Memory B cell (primary cell): ENCODE results near the gene SHISA8.
A peak's percentile ranks its signal among the peaks of the same experiment; 100 is the strongest.
"Not testable (repeated sequence)": the region's sequence is repeated elsewhere in the genome, so short reads cannot be mapped to it uniquely, and the experiment has no call there.

ENCODE experiments used
- ATAC-seq: fragments of 150-1000 bp; cut with Tn5 transposase; 2 replicates; pipeline ENCODE4 v1.10.0; 2021; ENCODE audit warnings: low read depth, mild to moderate bottlenecking, moderate library complexity
- DNase-seq, 2 donors: peaks; one replicate each; pipeline ENCODE4 v3.0.0; 2022; ENCODE audit warnings: low spot score in 2 of 2
- H3K27ac Mint-ChIP-seq: one replicate; pipeline ENCODE4 v1.8.0; 2022; ENCODE audit warnings: mild to moderate bottlenecking, moderate library complexity, mixed read lengths
- H3K27me3 Mint-ChIP-seq: one replicate; pipeline ENCODE4 v1.8.0; 2022; ENCODE audit warnings: mixed read lengths
- H3K36me3 Mint-ChIP-seq: one replicate; pipeline ENCODE4 v1.8.0; 2022; ENCODE audit warnings: mild to moderate bottlenecking, mixed read lengths
- H3K4me1 Mint-ChIP-seq: one replicate; pipeline ENCODE4 v1.8.0; 2022; ENCODE audit warnings: mixed read lengths
- H3K4me3 Mint-ChIP-seq: one replicate; pipeline ENCODE4 v1.8.0; 2022; ENCODE audit warnings: mild to moderate bottlenecking, moderate library complexity, mixed read lengths
- H3K9me3 Mint-ChIP-seq: one replicate; pipeline ENCODE4 v1.8.0; 2022; ENCODE audit warnings: mixed read lengths

SHISA8 gene

DNA sequence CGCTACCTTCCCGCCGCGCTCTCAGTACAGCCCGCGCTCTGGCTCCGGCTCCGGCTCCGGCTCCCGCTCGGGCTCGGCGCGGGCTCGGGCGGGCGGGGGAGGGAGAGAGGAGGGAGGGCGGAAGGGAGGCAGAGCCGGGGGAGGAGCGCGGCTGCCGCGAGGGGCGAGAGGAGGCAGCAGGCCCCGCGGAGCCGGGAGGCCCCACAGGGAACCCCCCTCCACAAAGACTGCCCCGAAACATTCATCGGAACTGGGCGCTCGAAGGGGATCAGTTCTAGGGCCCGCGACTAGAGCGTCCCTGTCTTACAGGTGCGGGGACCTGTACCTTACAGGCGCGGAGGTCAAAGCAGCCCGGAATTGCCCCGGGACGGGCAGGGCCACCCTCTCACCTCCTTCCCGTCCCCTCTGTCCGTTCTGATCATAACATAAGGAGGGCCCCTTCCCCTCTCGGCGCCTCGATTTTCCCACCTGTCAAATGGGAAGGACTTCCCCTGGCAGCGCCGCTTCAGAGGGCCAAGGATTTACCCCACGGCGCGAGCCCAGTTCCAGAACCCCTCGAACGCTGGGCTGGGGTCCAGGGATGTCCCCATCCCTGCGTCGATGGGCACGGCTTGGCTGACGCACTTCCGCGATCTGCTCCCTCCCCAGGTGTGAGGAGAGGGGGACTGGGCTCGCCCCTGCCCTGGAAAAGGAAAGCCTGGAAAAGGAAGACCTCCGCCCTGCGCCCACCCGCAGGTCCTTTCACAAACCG, at the start of gene SHISA8:
Gene SHISA8, minus strand, starts transcription at position 40 of the 751 bp plus-strand sequence. CDS start 407 bp downstream, outside the sequence.
- Mint-ChIP-seq H3K27me3 (peaks cover 10% of the 10 kb centered on the region), H3K4me1 (peaks cover 38% of the 10 kb centered on the region), H3K36me3 (no peaks in the 10 kb centered on the region), H3K27ac (peak within 1 kb of the TSS; percentile 86), H3K9me3 (no peaks in the 10 kb centered on the region), H3K4me3 (peak within 1 kb of the TSS; percentile 71)
- DNase-seq (peak; percentile 69 to 74), ATAC-seq (peak; percentile 26)

DNA sequence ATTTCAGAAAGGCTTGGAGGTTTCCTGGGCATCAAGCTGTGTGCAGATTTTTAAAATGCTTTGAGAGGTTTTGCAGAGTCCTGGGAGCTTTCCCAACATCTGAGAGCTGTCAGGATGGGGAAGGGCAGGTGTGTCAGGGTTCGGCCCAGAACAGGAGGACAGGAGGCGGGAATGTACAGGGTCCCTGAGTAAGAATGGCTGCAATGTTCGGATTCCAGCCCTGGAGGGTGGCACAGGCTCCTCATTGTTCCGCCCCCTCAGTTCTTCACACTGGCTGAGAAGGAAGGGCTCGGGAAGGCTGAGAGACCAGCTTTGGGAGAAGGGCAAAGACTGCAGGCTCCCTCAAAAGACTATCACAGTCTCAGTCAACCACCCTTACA, 49.2 kb upstream of the SHISA8 start:
- ATAC-seq (no peak), DNase-seq (no peak)
- no peak overlapping the region for H3K4me3 Mint-ChIP-seq
- H3K4me1 Mint-ChIP-seq = peaks cover 3% of the 10 kb centered on the region
- H3K9me3 Mint-ChIP-seq = no peaks in the 10 kb centered on the region
- H3K27ac Mint-ChIP-seq = no peak overlapping the region
- peaks cover 3% of the 10 kb centered on the region for H3K27me3 Mint-ChIP-seq
- H3K36me3 Mint-ChIP-seq = no peaks in the 10 kb centered on the region

DNA sequence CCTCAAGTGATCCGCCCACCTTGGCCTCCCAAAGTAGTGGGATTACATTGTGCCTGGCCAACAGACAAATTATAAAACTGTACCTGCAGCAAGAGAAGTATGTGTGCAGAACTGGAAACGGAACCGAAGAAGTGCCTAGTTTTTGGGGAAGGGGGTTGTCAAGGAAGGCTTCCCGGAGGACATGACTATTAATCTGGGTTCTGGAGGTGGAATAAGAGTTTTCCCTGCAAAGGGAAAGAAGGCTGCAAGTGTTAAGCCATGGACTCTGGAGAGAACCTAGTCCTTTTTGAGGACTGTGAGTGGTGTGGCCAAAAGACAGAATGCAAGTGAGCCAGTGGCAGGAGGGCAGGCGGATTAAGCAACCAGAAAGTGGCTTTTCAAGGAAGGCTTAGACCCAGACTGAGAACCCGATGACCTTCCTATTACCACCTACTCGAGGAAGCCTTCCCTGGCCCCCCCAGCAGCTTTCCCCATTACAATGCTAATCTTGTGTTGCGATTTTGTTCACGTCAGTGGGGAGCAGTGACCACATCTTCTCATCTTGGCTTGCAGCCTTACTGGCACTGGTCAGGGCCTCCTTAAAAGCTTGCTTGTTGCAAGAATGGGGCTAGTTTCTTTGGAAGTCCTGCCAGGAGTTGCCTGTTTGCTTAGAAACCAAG, 48.7 kb upstream of the SHISA8 start:
- Mint-ChIP-seq H3K4me3 (no peak overlapping the region), H3K36me3 (no peaks in the 10 kb centered on the region), H3K4me1 (peaks cover 3% of the 10 kb centered on the region), H3K27ac (no peak overlapping the region), H3K9me3 (no peaks in the 10 kb centered on the region), H3K27me3 (peaks cover 3% of the 10 kb centered on the region)
- DNase-seq (no peak), ATAC-seq (no peak)

DNA sequence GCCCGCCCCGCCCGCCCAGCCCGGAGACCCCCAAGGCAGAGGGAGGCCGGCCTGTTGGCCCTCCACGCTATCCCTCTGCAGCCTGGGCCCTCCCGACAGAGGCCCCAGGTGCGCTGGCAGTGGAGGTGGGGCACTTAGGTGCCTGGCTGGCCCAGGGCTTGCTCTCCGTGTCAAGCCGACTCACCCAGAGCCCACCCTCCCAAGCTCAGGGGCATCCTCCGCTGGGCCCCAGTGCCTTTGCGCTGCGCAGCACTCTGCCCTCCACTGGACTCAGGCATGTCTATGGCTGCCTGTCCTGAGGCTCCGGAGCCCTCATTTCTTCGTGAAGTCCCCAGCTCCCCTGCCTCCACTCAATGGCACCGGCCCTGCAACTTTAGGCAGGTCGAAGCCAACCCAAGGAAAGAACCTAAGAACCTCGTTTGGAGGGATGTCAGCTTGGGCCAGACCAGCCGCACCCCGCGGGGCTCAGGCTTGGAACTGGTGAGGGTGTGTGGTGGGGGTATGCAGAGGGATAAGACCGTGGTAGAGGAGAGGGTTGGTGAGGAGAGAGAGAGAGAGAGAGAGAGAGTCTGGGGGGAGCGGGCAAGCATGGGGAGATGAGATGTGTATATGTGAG, 43.2 kb upstream of the SHISA8 start:
- Mint-ChIP-seq H3K36me3 (no peaks in the 10 kb centered on the region), H3K4me1 (peaks cover 9% of the 10 kb centered on the region), H3K27ac (no peak overlapping the region), H3K9me3 (no peaks in the 10 kb centered on the region), H3K27me3 (peaks cover 2% of the 10 kb centered on the region), H3K4me3 (no peak overlapping the region)
- DNase-seq = no peak
- ATAC-seq = peak; percentile 37

DNA sequence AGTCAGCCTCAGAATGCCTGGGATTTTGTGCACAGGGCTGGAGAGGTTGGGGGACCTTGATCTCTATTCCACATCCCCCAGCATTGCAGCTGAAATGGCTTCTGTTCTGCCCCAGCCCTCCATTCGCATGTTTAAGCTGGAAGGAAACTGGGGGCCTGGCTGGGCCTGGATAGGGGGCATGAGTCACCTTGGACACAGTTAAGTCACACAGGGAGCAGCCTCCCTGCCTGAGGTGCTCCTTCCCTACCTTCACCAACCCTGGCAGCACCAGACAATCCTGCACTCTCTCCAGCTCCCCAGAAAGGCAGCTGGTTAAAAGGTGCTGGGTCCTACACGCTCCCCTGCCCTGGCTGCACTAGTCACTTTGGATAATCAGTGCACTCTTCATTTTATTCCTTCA, 37.8 kb upstream of the SHISA8 start:
- ATAC-seq = no peak
- DNase-seq = no peak
- Mint-ChIP-seq H3K27ac (no peak overlapping the region), H3K27me3 (peaks cover 2% of the 10 kb centered on the region), H3K4me3 (no peak overlapping the region), H3K36me3 (no peaks in the 10 kb centered on the region), H3K9me3 (no peaks in the 10 kb centered on the region), H3K4me1 (peaks cover 34% of the 10 kb centered on the region)

DNA sequence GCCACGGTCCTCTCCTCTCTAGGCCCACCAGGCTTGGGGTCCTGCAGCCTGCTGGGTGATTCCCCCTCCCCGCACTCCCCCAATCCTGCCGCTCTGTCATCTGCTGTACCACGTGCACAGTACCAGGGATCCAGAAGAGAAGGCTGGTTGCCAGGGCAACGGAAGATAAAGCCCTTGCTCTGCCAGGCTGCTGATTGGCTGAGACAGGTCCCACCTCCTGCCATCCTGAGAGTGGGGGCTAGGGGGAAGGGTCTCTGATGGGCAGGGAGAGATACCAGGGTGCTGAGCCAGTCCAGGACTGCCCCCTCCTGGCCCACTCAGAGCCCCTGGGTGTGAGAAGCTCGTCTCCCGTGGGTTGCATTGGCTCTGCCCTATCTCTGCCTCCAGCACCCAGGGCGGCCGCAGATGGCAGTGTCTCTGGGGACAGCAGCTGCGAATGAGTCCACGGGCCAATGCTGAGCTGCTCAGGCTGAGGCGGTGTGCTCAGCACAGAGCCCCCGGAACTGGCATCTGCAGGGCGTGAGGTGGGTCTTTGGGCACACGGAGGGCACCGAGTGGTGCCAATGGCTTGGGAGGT, 37.1 kb upstream of the SHISA8 start, which contains the start of gene SMIM45:
Gene SMIM45, plus strand, starts transcription at position 253 of the 577 bp plus-strand sequence.
- Mint-ChIP-seq H3K36me3 (no peaks in the 10 kb centered on the region), H3K27me3 (peaks cover 2% of the 10 kb centered on the region), H3K4me1 (peaks cover 33% of the 10 kb centered on the region), H3K4me3 (peak within 1 kb of the TSS; percentile 54), H3K9me3 (no peaks in the 10 kb centered on the region), H3K27ac (peak within 1 kb of the TSS; percentile 75)
- peak; percentile 89 for ATAC-seq
- DNase-seq = peak in 1 of 2 donors; percentile 64

DNA sequence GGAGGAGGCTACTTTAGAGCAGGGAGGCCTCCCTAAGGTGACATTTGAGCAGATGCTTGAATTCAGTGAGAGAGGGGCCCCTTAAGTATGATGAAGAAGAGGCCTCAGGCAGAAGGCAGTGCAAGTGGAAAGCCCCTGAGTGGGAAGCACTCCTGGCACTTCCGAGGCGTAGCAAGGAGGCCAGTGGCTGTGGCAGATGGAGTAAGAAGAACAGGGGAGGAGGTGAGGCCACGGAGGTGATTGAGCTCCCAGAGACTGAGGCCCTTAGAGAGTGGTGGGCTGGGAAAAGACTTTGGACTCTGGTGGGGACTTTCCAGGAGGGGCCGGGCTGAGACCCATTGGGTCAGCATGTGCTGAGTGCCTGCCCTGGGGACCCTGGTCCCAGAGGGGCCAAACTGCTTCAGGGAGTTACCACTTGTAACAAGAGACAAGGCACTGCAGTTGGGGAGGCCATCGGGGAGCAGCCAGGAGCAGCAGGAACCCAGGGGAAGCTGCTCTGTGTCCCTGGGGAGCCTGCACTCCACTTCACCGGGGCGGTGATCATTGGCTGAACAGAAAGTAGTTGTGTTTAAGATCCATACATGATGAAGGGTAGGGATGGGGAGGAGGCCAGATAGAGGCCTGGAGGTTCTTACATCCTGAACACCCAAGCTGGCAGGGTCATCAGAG, 34.6 kb upstream of the SHISA8 start:
- Mint-ChIP-seq H3K4me3 (peak overlapping the region; percentile 6), H3K27ac (peak overlapping the region; percentile 48), H3K9me3 (no peaks in the 10 kb centered on the region), H3K36me3 (no peaks in the 10 kb centered on the region), H3K27me3 (peaks cover 2% of the 10 kb centered on the region), H3K4me1 (peaks cover 42% of the 10 kb centered on the region)
- no peak for ATAC-seq
- DNase-seq = no peak

DNA sequence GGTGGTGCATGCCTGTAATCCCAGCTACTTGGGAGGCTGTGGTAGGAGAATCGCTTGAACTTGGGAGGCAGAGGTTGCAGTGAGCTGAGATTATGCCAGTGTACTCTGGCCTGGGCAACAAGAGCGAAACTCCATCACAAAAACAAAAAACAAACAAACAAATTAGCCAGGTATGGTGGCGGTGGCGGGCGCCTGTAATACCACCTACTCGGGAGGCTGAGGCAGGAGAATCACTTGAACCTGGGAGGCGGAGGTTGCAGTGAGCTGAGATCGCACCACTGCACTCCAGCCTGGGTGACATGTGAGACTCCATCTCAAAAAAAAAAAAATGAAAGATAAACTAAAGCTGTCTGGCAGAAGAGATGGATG, 34.0 kb upstream of the SHISA8 start:
- H3K27me3 Mint-ChIP-seq, DNase-seq, H3K36me3 Mint-ChIP-seq, ATAC-seq, H3K9me3 Mint-ChIP-seq: not testable (repeated sequence)
- peaks cover 39% of the 10 kb centered on the region for H3K4me1 Mint-ChIP-seq
- peak overlapping the region; percentile 6 for H3K4me3 Mint-ChIP-seq
- H3K27ac Mint-ChIP-seq = peak overlapping the region; percentile 48

DNA sequence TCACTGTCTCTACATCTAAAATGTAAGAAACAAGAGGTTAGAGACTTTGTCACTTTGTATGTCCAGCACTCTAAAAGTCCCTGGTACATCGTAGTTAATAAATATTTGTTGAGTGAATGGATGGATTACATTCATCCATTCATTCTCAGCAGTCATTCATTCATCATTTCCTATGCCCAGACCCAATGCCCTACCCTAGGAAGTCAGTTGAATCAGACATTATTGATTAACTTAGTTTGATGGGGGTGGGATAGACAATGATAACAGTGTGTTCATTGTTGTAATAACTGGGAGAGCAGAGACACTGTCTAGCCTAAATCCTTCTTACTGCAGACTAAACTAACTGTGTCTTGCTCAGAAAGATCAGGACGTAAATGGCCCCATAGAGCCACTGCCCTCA, 33.3 kb upstream of the SHISA8 start:
- Mint-ChIP-seq H3K4me3 (no peak overlapping the region), H3K27ac (no peak overlapping the region), H3K9me3 (no peaks in the 10 kb centered on the region), H3K27me3 (no peaks in the 10 kb centered on the region), H3K4me1 (peaks cover 39% of the 10 kb centered on the region), H3K36me3 (no peaks in the 10 kb centered on the region)
- DNase-seq (no peak), ATAC-seq (no peak)

DNA sequence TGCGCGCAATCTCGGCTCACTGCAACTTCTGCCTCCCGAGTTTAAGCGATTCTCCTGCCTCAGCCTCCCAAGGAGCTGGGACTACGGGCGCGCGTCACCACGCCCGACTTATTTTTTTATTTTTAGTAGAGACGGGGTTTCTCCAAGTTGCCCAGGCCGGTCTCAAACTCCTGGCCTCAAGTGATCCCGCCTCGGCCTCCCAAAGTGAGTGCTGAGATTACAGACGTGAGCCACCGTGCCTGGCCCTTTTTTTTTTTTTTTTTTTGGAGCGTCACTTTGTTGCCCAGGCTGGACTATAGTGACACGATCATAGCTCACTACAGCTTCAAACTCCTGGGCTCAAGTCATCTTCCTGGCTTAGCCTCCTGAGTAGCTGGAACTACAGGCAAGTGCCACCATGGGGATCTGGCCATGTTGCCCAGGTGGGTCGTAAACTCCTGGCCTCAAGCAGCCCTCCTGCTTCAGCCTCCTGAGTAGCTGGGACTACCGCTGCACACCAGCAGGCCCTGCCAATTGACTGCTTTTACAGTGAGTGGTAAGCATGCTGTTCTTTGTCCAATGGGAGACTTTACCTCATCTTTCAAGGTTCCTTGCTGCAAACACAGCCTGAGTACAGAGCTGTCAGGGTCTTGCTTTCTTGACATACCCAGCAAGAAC, 32.7 kb upstream of the SHISA8 start:
- no peak for ATAC-seq
- H3K9me3 Mint-ChIP-seq = no peaks in the 10 kb centered on the region
- no peaks in the 10 kb centered on the region for H3K36me3 Mint-ChIP-seq
- DNase-seq = no peak
- peak overlapping the region; percentile 91 for H3K4me3 Mint-ChIP-seq
- no peak overlapping the region for H3K27ac Mint-ChIP-seq
- no peaks in the 10 kb centered on the region for H3K27me3 Mint-ChIP-seq
- H3K4me1 Mint-ChIP-seq = peaks cover 39% of the 10 kb centered on the region

DNA sequence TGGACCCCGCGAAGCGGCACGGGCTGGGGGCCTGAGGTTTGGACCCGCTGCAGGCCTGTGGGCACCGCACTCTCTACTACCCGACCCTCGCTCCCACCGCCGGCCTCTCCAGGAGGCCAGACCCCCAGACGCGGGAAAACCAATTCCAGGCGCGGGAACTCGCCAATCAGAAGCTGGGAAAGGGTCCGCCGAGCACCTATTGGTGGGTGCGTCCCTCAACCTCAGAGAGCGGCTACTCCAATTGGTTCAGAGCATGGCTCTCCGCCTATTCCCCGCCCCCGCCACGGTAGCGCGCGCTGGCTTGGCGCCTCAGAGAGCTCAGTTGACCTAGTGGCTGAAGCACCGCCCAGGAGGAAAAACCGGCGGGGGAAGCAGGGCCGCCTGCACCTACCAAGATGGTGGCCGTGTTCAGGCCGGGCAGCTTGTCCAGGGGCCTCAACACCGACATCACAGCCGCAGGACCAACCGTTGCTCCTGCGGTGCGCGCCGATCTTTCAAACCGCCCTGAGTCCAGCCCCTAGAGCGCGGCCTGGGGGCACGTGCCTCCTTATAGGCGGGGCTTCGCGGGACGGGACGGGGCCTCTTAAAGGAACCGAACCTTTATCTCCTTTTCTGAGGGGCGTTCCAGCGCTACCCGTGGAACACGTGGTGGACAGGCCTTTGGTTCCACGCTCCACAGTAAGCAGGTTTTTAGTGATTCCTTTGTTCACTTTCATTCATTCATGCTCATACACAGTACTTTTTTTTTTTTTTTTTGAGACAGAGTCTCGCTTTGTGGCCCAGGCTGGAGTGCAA, 32.0 kb upstream of the SHISA8 start, which contains the start of gene CENPM:
Gene CENPM, minus strand, starts transcription at position 524 of the 795 bp plus-strand sequence. Its CDS starts 76 bp downstream, at position 448.
- no peaks in the 10 kb centered on the region for H3K36me3 Mint-ChIP-seq
- H3K4me3 Mint-ChIP-seq = peak within 1 kb of the TSS; percentile 91
- no peaks in the 10 kb centered on the region for H3K27me3 Mint-ChIP-seq
- H3K27ac Mint-ChIP-seq = peak within 1 kb of the TSS; percentile 81
- DNase-seq (peak in 1 of 2 donors; percentile 88), ATAC-seq (peak; percentile 85)
- peaks cover 33% of the 10 kb centered on the region for H3K4me1 Mint-ChIP-seq
- no peaks in the 10 kb centered on the region for H3K9me3 Mint-ChIP-seq

DNA sequence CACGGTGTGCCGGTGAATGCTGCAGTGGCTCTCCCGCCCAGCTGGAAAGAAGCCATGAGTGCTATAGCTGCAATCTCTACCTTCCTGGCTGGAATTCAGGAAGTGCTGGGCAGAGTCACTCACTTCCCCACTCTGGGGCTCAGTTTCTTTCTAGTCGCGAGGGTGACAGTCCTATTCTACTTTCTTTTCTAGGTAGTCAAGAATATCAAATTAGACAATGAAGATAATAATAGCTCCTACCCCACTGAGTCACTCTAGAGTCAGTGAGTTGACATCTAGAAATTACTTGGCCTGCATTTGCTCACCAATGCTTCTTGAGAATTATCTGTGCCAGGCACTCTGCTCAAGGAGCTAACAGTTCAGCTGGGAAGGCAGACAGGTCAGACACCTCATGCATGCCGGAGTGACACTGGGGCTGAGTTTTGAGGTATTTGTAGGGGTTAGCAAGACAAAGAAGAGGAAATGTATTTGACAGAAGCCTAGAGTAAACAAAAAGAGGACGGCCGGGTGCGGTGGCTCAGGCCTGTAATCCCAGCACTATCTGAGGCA, 28.9 kb upstream of the SHISA8 start:
- Mint-ChIP-seq H3K27ac (peak overlapping the region; percentile 3), H3K4me3 (no peak overlapping the region), H3K36me3 (no peaks in the 10 kb centered on the region), H3K27me3 (no peaks in the 10 kb centered on the region), H3K9me3 (no peaks in the 10 kb centered on the region), H3K4me1 (peaks cover 34% of the 10 kb centered on the region)
- ATAC-seq (no peak), DNase-seq (no peak)
